ENCODE results near the gene NR2F1-AS1. TPM values are rescaled to one million over a fixed set of nuclear protein-coding genes. Genes with fewer than 3 reads are reported as not detected.

The NR2F1-AS1 gene
- total RNA-seq, 1 experiment from 2014 or later: 27.0 TPM

GRCh38 chr5:93599001-93599379 lies 18.0 kb upstream of the NR2F1-AS1 start:
- no peak overlapping the region for H3K4me3 ChIP-seq (ENCODE audit: low read depth in 2 of 2, low read length in 2 of 2)
- BruUV-seq (replicated peaks): no TSS peak
- H3K27me3 ChIP-seq (ENCODE audit: control insufficient read depth, insufficient read depth, low read length): no peaks in the 10 kb centered on the region
- POLR2A ChIA-PET: no interaction called here
- peaks cover 6% of the 10 kb centered on the region; the same call in 1 of the 2 replicates for H3K4me1 ChIP-seq (ENCODE audit: control insufficient read depth, insufficient read depth, low read length)
- ATAC-seq (no peak), DNase-seq (ENCODE audit: low read depth, low spot score) (no peak)
- CTCF ChIA-PET: no interaction called here
- peaks cover 3% of the 10 kb centered on the region for H3K36me3 ChIP-seq (ENCODE audit: control insufficient read depth, insufficient read depth, low read length)
- no peak overlapping the region for H3K27ac ChIP-seq (ENCODE audit: low read length)
- TF ChIP-seq SIN3A (IDR thresholded peaks at IDR 0.05; ENCODE audit: borderline replicate concordance, insufficient read depth, low read depth, low read length): no peak
- no peak for TF ChIP-seq CTCF (IDR thresholded peaks at IDR 0.05)
- no peak for TF ChIP-seq TCF7L2 (IDR thresholded peaks at IDR 0.05; ENCODE audit: low read depth, low read length)
- TF ChIP-seq POLR2AphosphoS5 (IDR thresholded peaks at IDR 0.05; ENCODE audit: low read depth, low read length): no peak
- TF ChIP-seq, protein P1, sequence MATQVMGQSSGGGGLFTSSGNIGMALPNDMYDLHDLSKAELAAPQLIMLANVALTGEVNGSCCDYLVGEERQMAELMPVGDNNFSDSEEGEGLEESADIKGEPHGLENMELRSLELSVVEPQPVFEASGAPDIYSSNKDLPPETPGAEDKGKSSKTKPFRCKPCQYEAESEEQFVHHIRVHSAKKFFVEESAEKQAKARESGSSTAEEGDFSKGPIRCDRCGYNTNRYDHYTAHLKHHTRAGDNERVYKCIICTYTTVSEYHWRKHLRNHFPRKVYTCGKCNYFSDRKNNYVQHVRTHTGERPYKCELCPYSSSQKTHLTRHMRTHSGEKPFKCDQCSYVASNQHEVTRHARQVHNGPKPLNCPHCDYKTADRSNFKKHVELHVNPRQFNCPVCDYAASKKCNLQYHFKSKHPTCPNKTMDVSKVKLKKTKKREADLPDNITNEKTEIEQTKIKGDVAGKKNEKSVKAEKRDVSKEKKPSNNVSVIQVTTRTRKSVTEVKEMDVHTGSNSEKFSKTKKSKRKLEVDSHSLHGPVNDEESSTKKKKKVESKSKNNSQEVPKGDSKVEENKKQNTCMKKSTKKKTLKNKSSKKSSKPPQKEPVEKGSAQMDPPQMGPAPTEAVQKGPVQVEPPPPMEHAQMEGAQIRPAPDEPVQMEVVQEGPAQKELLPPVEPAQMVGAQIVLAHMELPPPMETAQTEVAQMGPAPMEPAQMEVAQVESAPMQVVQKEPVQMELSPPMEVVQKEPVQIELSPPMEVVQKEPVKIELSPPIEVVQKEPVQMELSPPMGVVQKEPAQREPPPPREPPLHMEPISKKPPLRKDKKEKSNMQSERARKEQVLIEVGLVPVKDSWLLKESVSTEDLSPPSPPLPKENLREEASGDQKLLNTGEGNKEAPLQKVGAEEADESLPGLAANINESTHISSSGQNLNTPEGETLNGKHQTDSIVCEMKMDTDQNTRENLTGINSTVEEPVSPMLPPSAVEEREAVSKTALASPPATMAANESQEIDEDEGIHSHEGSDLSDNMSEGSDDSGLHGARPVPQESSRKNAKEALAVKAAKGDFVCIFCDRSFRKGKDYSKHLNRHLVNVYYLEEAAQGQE (IDR thresholded peaks at IDR 0.05; ENCODE audit: insufficient read depth in 1 of 2, low read depth in 2 of 2, low read length in 1 of 2): no peak
- no peaks in the 10 kb centered on the region for H3K9me3 ChIP-seq (ENCODE audit: control insufficient read depth, insufficient read depth, low read depth, low read length)
- in situ Hi-C loops (cut with HindIII; ENCODE audit: low pct_unique_long_range_greater_than_20kb, low sequenced_read_pairs): no loop called here
- intact Hi-C loops (cut with micrococcal nuclease; ENCODE audit: unreplicated experiment): no loop called here

DNA sequence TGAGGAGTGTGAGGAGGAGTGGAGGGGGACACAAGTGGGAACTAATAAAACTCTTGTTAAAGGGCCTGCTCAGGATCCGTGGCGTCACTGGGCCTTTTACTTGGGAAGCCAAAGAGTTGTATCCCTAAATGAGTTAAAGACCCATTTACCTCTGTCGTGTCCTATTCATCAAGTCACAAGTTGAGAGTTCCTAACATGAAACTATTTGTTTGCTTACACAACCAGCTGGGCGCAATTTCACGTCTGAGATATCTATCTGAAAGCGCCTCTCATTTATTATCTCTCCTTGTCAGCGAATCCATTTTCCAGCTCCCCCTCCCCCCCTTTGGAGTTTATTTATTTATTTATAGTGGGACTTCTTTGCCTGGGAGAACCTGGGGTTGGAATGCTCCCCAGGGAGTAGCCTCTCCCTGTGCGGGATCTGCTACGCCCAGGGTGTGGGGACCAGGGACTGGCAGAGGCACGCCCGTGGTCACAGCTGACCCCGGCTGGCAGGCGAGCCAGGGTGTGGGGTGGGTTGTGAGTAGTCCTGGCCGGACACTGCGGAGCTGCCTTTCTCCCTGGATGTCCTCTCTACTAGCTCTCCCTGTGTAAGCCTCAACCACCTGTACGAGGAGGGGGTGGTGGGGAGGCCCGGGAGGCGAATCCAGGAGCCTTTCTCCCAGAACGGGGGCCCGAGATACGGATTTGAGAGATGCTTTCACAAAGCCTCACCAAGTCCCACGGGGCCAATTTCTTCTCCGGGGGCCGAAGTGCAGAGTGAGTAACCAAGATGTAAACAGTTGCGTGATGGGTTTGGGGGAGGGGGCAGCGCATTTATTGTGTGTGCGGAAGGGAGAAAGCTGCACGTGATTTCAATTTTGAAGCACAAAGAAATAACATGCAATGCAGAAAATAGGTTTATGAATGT lies 17.3 kb upstream of the NR2F1-AS1 start:
- no TSS peak for BruUV-seq (replicated peaks)
- Histone ChIP-seq H3K9me3 (ENCODE audit: control insufficient read depth, insufficient read depth, low read depth, low read length) (no peaks in the 10 kb centered on the region), H3K27ac (ENCODE audit: low read length) (no peak overlapping the region), H3K27me3 (ENCODE audit: control insufficient read depth, insufficient read depth, low read length) (no peaks in the 10 kb centered on the region), H3K4me1 (ENCODE audit: control insufficient read depth, insufficient read depth, low read length) (peaks cover 6% of the 10 kb centered on the region; the same call in 1 of the 2 replicates), H3K4me3 (ENCODE audit: low read depth in 2 of 2, low read length in 2 of 2) (no peak overlapping the region), H3K36me3 (ENCODE audit: control insufficient read depth, insufficient read depth, low read length) (peaks cover 5% of the 10 kb centered on the region)
- DNase-seq (ENCODE audit: low read depth, low spot score) (no peak), ATAC-seq (no peak)
- ChIA-PET POLR2A (no interaction called here), CTCF (no interaction called here)
- intact Hi-C loops (cut with micrococcal nuclease; ENCODE audit: unreplicated experiment): no loop called here
- in situ Hi-C loops (cut with HindIII; ENCODE audit: low pct_unique_long_range_greater_than_20kb, low sequenced_read_pairs): no loop called here
- no peak for TF ChIP-seq POLR2AphosphoS5 (IDR thresholded peaks at IDR 0.05; ENCODE audit: low read depth, low read length)
- TF ChIP-seq, protein P1 (IDR thresholded peaks at IDR 0.05; ENCODE audit: insufficient read depth in 1 of 2, low read depth in 2 of 2, low read length in 1 of 2): no peak
- no peak for TF ChIP-seq CTCF (IDR thresholded peaks at IDR 0.05)
- no peak for TF ChIP-seq SIN3A (IDR thresholded peaks at IDR 0.05; ENCODE audit: borderline replicate concordance, insufficient read depth, low read depth, low read length)

Measured in Panc1 (cell line).